H9 (cell line): ENCODE data around the gene F12. TPM values are rescaled to one million over a fixed set of nuclear protein-coding genes. Genes with fewer than 3 reads are reported as not detected.

ENCODE experiments used
- DNase-seq: peaks from one replicate; pipeline ENCODE4 v3.0.0-alpha.2; 2017
- H2AFZ ChIP-seq: one replicate; pipeline ENCODE4 v1.6.1; 2013; ENCODE audit warnings: mild to moderate bottlenecking, low read length, control low read depth, moderate library complexity
- H2AK5ac ChIP-seq: 2 replicates; pipeline ENCODE4 v1.6.1; 2013; ENCODE audit warnings: low read length, control low read depth, mixed read lengths; ENCODE audit not compliant: insufficient read length
- H2BK120ac ChIP-seq: one replicate; pipeline ENCODE4 v1.6.1; 2013; ENCODE audit warnings: low read depth, mild to moderate bottlenecking, low read length, control low read depth, inconsistent platforms; ENCODE audit not compliant: poor library complexity, severe bottlenecking
- H2BK12ac ChIP-seq: 2 replicates; pipeline ENCODE4 v1.6.1; 2013; ENCODE audit warnings: low read length, control low read depth, mixed read lengths, low read depth; ENCODE audit not compliant: insufficient read length
- H2BK15ac ChIP-seq: 2 replicates; pipeline ENCODE4 v1.6.1; 2013; ENCODE audit warnings: low read depth, low read length, control low read depth
- H2BK20ac ChIP-seq: one replicate; pipeline ENCODE4 v1.6.1; 2013; ENCODE audit warnings: low read depth, mild to moderate bottlenecking, low read length, control low read depth, inconsistent platforms; ENCODE audit not compliant: poor library complexity, severe bottlenecking
- H2BK5ac ChIP-seq: 2 replicates; pipeline ENCODE4 v1.6.1; 2013; ENCODE audit warnings: low read length, control low read depth, mixed read lengths; ENCODE audit not compliant: insufficient read length
- H3K14ac ChIP-seq: 2 replicates; pipeline ENCODE4 v1.6.1; 2013; ENCODE audit warnings: low read length, control low read depth; ENCODE audit not compliant: insufficient read depth
- H3K18ac ChIP-seq: 2 replicates; pipeline ENCODE4 v1.6.1; 2013; ENCODE audit warnings: low read depth, mild to moderate bottlenecking, mixed read lengths, low read length, control low read depth; ENCODE audit not compliant: insufficient read length
- H3K23ac ChIP-seq: 2 replicates; pipeline ENCODE4 v1.6.1; 2013; ENCODE audit warnings: low read length, control low read depth, mixed read lengths, low read depth; ENCODE audit not compliant: insufficient read length
- H3K23me2 ChIP-seq: 2 replicates; pipeline ENCODE4 v1.6.1; 2013; ENCODE audit warnings: low read depth, mild to moderate bottlenecking, mixed read lengths, low read length, control low read depth; ENCODE audit not compliant: insufficient read length, poor library complexity, severe bottlenecking
- H3K27ac ChIP-seq: 2 replicates; pipeline ENCODE4 v1.5.1; 2013; ENCODE audit warnings: low read length, control low read depth, mixed read lengths, low read depth; ENCODE audit not compliant: insufficient read length
- H3K27me3 ChIP-seq: 2 replicates; pipeline ENCODE4 v1.6.1; 2013; ENCODE audit warnings: low read length, control low read depth, inconsistent platforms; ENCODE audit not compliant: insufficient read depth
- H3K4ac ChIP-seq: 2 replicates; pipeline ENCODE4 v1.6.1; 2013; ENCODE audit warnings: low read depth, mild to moderate bottlenecking, control low read depth, inconsistent platforms, low read length, moderate library complexity
- H3K4me1 ChIP-seq: 2 replicates; pipeline ENCODE4 v1.6.1; 2013; ENCODE audit warnings: low read length, control low read depth, inconsistent platforms; ENCODE audit not compliant: insufficient read depth
- H3K4me2 ChIP-seq: 2 replicates; pipeline ENCODE4 v1.6.1; 2013; ENCODE audit warnings: low read length, control low read depth, mixed read lengths; ENCODE audit not compliant: insufficient read length, insufficient read depth
- H3K56ac ChIP-seq: 2 replicates; pipeline ENCODE4 v1.6.1; 2013; ENCODE audit warnings: low read depth, mild to moderate bottlenecking, mixed read lengths, low read length, control low read depth; ENCODE audit not compliant: insufficient read length
- H3K79me1 ChIP-seq: 2 replicates; pipeline ENCODE4 v1.6.1; 2013; ENCODE audit warnings: low read depth, mild to moderate bottlenecking, moderate library complexity, low read length, control low read depth, inconsistent platforms; ENCODE audit not compliant: insufficient read depth, poor library complexity, severe bottlenecking
- H3K79me2 ChIP-seq: 2 replicates; pipeline ENCODE4 v1.6.1; 2013; ENCODE audit warnings: low read length, control low read depth, inconsistent platforms; ENCODE audit not compliant: insufficient read depth
- H3K9ac ChIP-seq: 2 replicates; pipeline ENCODE4 v1.6.1; 2013; ENCODE audit warnings: low read length, control low read depth, mixed read lengths; ENCODE audit not compliant: insufficient read length; ENCODE audit errors: extremely low read depth
- H3K9me3 ChIP-seq: one replicate; pipeline ENCODE4 v1.6.1; 2013; ENCODE audit warnings: low read depth, low read length, inconsistent platforms; ENCODE audit not compliant: control insufficient read depth
- H3T11ph ChIP-seq: one replicate; pipeline ENCODE4 v1.6.1; 2013; ENCODE audit warnings: mild to moderate bottlenecking, low read length, control low read depth, inconsistent platforms
- H4K20me1 ChIP-seq: one replicate; pipeline ENCODE4 v1.6.1; 2013; ENCODE audit not compliant: control insufficient read depth, insufficient read length, insufficient read depth
- H4K5ac ChIP-seq: 2 replicates; pipeline ENCODE4 v1.6.1; 2013; ENCODE audit warnings: low read depth, mild to moderate bottlenecking, mixed read lengths, low read length, control low read depth; ENCODE audit not compliant: insufficient read length
- H4K8ac ChIP-seq: replicated peaks from 2 replicates; pipeline ENCODE4 v1.6.1; 2013; ENCODE audit warnings: low read length, control low read depth, mixed read lengths, low read depth; ENCODE audit not compliant: insufficient read length
- H4K91ac ChIP-seq: 2 replicates; pipeline ENCODE4 v1.6.1; 2013; ENCODE audit warnings: low read depth, mild to moderate bottlenecking, moderate library complexity, mixed read lengths, low read length, control low read depth; ENCODE audit not compliant: insufficient read length
- H3K27ac Mint-ChIP-seq, 3 experiments: 2 replicates in 2 of 3; 3 replicates in 1 of 3; pipeline ENCODE4 v1.8.0; 2020 to 2021; ENCODE audit warnings: mixed read lengths in 3 of 3, mild to moderate bottlenecking in 1 of 3, moderate library complexity in 1 of 3
- H3K27me3 Mint-ChIP-seq: 2 replicates; pipeline ENCODE4 v1.8.0; 2021; ENCODE audit warnings: low read depth, mild to moderate bottlenecking, moderate library complexity, mixed read lengths
- H3K36me3 Mint-ChIP-seq, 3 experiments: 2 replicates in 2 of 3; 3 replicates in 1 of 3; pipeline ENCODE4 v1.8.0; 2020 to 2021; ENCODE audit warnings: low read depth in 3 of 3, mixed read lengths in 3 of 3; ENCODE audit not compliant: insufficient read depth in 1 of 3
- H3K4me1 Mint-ChIP-seq, 2 experiments: 2 replicates each; pipeline ENCODE4 v1.8.0; 2020; ENCODE audit warnings: mixed read lengths in 2 of 2
- H3K4me3 Mint-ChIP-seq, 2 experiments: 2 replicates in 1 of 2; 3 replicates in 1 of 2; pipeline ENCODE4 v1.8.0; 2020 to 2021; ENCODE audit warnings: mild to moderate bottlenecking in 2 of 2, mixed read lengths in 2 of 2, moderate library complexity in 1 of 2
- H3K9me3 Mint-ChIP-seq, 2 experiments: 2 replicates in 1 of 2; 3 replicates in 1 of 2; pipeline ENCODE4 v1.8.0; 2020; ENCODE audit warnings: mild to moderate bottlenecking in 2 of 2, mixed read lengths in 2 of 2, moderate library complexity in 1 of 2
- CTCF ChIP-seq: fragments of 200-600 bp; sonication (generic); conservative IDR thresholded peaks from 3 replicates; pipeline ENCODE4 v1.8.0; 2021; ENCODE audit warnings: antibody characterized with exemption, mild to moderate bottlenecking
- WGBS: extraction: QIAGEN DNeasy Blood & Tissue Kit; methylation state at CpG from one replicate; pipeline ENCODE4 v1.1.7; 2013; ENCODE audit warnings: missing lambda C conversion rate, low lambda C conversion rate, mixed read lengths; ENCODE audit not compliant: insufficient read length; ENCODE audit errors: extremely low coverage; 5-methylcytosine and 5-hydroxymethylcytosine counted together
- total RNA-seq: library from RNA; stranded (reverse); gene quantifications from 2 replicates; pipeline ENCODE4 v1.2.1, GENCODE V29; 2021

Gene F12
- total RNA-seq, 1 experiment from 2014 or later: 3.5 TPM

DNA sequence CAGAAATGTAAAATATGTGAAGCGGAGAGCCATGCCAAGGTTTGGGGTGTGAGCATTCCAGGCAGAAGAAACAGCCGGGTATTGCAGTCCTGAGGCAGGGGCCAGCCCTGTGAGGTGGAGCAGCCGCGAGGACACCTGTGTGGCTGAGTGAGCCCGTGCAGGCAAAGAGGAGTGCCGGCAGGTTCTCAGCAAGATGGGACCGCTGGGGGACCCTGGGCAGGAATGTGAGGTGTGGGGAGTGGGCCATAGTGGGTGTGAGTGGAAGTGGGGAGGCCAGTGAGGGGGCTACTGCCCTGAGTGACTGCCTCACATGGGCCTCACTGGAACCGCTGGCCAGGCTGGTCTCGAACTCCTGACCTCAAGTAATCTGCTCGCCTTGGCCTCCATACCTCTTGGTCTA is 29.1 kb upstream of the F12 start:
- H3K4me2 ChIP-seq: no peak overlapping the region
- no peaks in the 10 kb centered on the region for H3K79me1 ChIP-seq
- Mint-ChIP-seq H3K9me3 (peaks cover 0 to 3% of the 10 kb centered on the region in 2 experiments; a peak in 1 of 5 replicates), H3K4me1 (peaks cover 14 to 25% of the 10 kb centered on the region in 2 experiments), H3K27me3 (peaks cover 3% of the 10 kb centered on the region), H3K4me3 (no peak overlapping the region; a peak in 1 of 5 replicates), H3K36me3 (peaks cover 24 to 72% (median 61%) of the 10 kb centered on the region in 3 experiments), H3K27ac (peak overlapping the region in 1 of 3 experiments; percentile 14; a peak in 2 of 7 replicates)
- no peak overlapping the region for H2AFZ ChIP-seq
- H2BK12ac ChIP-seq: no peak overlapping the region
- no peak overlapping the region for H3K9ac ChIP-seq
- H3K23ac ChIP-seq: no peak overlapping the region
- no peak for DNase-seq
- no peaks in the 10 kb centered on the region for H3K4me1 ChIP-seq
- H2BK15ac ChIP-seq: no peak overlapping the region
- H3K4ac ChIP-seq: no peak overlapping the region
- no peaks in the 10 kb centered on the region for H3K23me2 ChIP-seq
- no peak overlapping the region for H3K27ac ChIP-seq
- H3K27me3 ChIP-seq: no peaks in the 10 kb centered on the region
- no peak overlapping the region for H2AK5ac ChIP-seq
- no peaks in the 10 kb centered on the region for H4K20me1 ChIP-seq
- H3K56ac ChIP-seq: no peak overlapping the region
- H4K5ac ChIP-seq: no peak overlapping the region
- H4K8ac ChIP-seq: no peak overlapping the region
- H2BK20ac ChIP-seq: no peak overlapping the region
- no peaks in the 10 kb centered on the region for H3K79me2 ChIP-seq
- no CpG with 5 or more reads among the region's 10 CpGs for WGBS
- no peak overlapping the region for H4K91ac ChIP-seq
- H3K9me3 ChIP-seq: no peaks in the 10 kb centered on the region
- no peak for TF ChIP-seq CTCF
- no peak overlapping the region for H3K18ac ChIP-seq
- no peak overlapping the region for H2BK120ac ChIP-seq
- H2BK5ac ChIP-seq: no peak overlapping the region
- no peak overlapping the region for H3T11ph ChIP-seq
- H3K14ac ChIP-seq: no peak overlapping the region
